Kidney epithelial cell (primary cell): ENCODE results near the gene ELMO1. TPM values are rescaled to one million over a fixed set of nuclear protein-coding genes. Genes with fewer than 3 reads are reported as not detected.

Experiments
- DNase-seq: peaks from one replicate; pipeline ENCODE4 v3.0.0-alpha.2; 2010; ENCODE audit warnings: low read depth
- H3K27me3 ChIP-seq: 2 replicates; pipeline ENCODE4 v1.6.0; 2011; ENCODE audit warnings: low read length; ENCODE audit not compliant: control insufficient read depth, insufficient read depth
- H3K36me3 ChIP-seq: 2 replicates; pipeline ENCODE4 v1.5.1; 2011; ENCODE audit warnings: low read length; ENCODE audit not compliant: control insufficient read depth, insufficient read depth
- H3K4me3 ChIP-seq: 2 replicates; pipeline ENCODE4 v1.5.1; 2011; ENCODE audit warnings: low read depth, mild to moderate bottlenecking, control low read depth, low read length
- CTCF ChIP-seq: IDR thresholded peaks from 2 replicates; pipeline ENCODE4 v1.5.1; 2011; ENCODE audit warnings: mild to moderate bottlenecking, moderate library complexity, low read length, control low read depth, inconsistent platforms; ENCODE audit not compliant: insufficient read depth, poor library complexity, severe bottlenecking
- total RNA-seq: library from RNA; depleted of rRNA; stranded (reverse); fragments of >200 nt; gene quantifications from 2 replicates; pipeline ENCODE4 v1.2.3, GENCODE V29; 2015

Gene ELMO1
- total RNA-seq, 1 donor from 2014 or later = 11.4 TPM

DNA sequence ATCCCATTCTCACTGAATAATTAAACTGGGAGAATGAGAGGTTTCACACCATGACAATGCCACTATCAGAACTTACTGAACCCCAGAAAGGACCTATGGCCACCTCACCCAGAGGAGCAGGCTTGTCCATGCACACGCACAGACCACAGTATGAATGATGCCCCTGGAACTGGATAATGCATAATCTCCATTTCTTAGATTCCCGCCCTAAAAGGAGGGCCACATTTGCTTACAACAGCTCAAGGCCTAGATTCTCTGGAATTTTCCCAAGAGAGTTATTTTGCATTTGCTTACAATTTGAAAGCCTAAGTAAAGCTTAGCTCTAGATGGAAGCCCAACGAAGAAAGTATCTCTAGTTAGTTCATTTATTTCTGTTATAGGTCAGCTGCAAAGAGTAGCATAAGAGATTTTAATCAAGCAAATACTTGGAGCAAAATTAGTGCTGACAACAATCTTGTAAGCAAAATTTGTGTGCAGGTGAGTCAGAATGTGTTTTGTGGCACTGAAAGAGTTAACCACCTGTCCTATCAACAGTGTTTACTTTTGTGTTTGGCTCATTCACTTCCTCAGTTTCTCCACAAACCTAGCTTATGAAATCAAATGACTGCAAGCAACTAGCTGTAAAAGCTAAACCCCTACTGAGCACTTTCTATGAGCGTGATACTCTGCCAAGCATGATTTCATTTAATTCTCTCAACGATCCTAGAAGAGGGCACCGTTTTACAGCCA, 32.1 kb downstream of the ELMO1 start:
- no peaks in the 10 kb centered on the region for H3K27me3 ChIP-seq
- H3K36me3 ChIP-seq = no peaks in the 10 kb centered on the region
- no peak for DNase-seq
- no peak for TF ChIP-seq CTCF
- H3K4me3 ChIP-seq = no peak overlapping the region

DNA sequence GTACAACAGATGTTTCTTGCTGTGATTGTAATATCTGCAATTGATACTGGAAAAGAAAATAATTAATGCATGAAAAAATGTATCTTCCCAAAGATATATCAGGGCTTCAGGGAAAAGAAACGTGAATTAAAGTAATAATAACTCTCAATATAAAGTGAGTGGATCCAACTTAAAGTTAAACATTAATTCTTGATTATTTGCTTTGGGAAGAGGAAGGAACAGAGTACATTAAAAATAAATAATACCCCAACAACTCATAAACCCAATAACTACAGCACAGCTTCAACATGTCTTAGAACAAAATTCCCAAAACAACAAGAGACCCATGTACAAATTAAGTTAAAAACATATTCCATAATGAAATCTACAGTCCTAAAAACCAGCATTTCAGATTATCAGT, 33.0 kb downstream of the ELMO1 start:
- Histone ChIP-seq H3K4me3 (no peak overlapping the region), H3K36me3 (no peaks in the 10 kb centered on the region), H3K27me3 (no peaks in the 10 kb centered on the region)
- TF ChIP-seq CTCF = no peak
- no peak for DNase-seq

- DNase-seq = no peak
- Histone ChIP-seq H3K27me3 (no peaks in the 10 kb centered on the region), H3K4me3 (no peak overlapping the region)
Measured at GRCh38 chr7:37414352-37414983, 34.2 kb downstream of the ELMO1 start.

DNA sequence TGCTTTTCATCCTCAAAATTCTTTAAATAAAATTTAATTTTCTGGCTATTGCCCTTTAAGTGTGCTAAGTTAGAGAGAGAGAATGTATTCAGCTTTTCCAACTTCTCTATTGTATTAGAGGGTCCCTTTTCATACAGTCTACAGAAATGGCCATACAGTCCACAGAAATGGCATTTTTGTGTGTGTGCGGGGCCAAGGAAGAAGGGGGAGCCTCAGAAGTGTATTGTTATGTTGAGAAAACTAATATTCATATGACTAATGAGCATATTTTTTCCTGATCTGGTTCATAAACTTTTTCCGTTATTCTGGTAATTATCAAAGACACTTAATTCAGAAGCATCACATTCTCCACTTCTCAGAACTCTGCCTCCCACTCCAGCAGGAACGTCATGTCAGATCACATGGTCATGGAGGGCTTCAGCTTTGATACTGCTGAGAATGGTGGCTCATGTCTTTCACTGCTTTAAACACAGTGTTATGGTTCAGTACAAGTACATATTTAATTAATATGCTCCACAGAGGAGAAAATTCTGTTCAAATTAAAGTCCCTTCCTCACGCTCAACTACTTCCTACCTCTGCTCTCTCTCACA, 37.1 kb downstream of the ELMO1 start:
- no peak for DNase-seq
- no peak overlapping the region for H3K4me3 ChIP-seq
- no peaks in the 10 kb centered on the region for H3K27me3 ChIP-seq
- H3K36me3 ChIP-seq = no peaks in the 10 kb centered on the region
- TF ChIP-seq CTCF = no peak

More at GRCh38 chr7:37414352-37414983, 34.2 kb downstream of the ELMO1 start:
- no peaks in the 10 kb centered on the region for H3K36me3 ChIP-seq
- no peak for TF ChIP-seq CTCF

GRCh38 chr7:37410305-37411229, 38.1 kb downstream of the ELMO1 start:
- no peak for DNase-seq
- no peak for TF ChIP-seq CTCF
- H3K36me3 ChIP-seq = no peaks in the 10 kb centered on the region
- no peaks in the 10 kb centered on the region for H3K27me3 ChIP-seq
- H3K4me3 ChIP-seq = no peak overlapping the region
